SIG-M5 (cell line): Measurements from ENCODE around the gene MSH5.
"Not testable (repeated sequence)": the region's sequence is repeated elsewhere in the genome, so short reads cannot be mapped to it uniquely, and the experiment has no call there.

Experiments used
- DNase-seq: peaks from one replicate; lab custom pipeline; 2025; lab: John Stamatoyannopoulos, UW

Gene MSH5

DNA sequence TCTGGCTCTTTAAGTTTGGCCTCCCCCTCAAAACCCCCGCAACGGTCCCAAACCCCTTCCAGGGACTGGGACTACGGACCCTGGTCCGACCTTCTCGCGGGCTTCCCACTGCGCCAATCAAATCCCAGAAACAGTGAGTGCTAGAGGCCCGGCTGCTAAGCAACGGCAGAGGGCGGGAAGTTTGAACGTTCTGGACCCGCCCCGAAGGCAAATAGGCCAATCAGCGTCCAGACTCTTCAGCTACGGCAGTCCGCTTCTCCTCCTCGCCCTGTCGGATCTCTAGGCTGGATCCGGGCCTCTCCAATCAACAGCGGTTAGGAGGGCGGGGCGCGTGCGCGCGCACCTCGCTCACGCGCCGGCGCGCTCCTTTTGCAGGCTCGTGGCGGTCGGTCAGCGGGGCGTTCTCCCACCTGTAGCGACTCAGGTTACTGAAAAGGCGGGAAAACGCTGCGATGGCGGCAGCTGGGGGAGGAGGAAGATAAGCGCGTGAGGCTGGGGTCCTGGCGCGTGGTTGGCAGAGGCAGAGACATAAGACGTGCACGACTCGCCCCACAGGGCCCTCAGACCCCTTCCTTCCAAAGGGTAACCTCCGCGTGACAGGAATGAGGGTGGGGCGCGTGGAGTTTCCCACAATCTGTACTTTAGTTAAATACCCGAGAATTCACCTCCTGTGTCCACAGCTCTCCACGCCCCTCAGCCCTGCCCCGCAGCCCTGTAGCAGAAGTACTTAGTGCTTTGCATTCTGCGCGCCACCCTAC lies at the start of gene MSH5:
MSH5 (plus strand) TSS at position 367 of the 758 bp plus-strand sequence. CDS start 462 bp downstream, outside the sequence.
- peak; percentile 97 for DNase-seq

DNA sequence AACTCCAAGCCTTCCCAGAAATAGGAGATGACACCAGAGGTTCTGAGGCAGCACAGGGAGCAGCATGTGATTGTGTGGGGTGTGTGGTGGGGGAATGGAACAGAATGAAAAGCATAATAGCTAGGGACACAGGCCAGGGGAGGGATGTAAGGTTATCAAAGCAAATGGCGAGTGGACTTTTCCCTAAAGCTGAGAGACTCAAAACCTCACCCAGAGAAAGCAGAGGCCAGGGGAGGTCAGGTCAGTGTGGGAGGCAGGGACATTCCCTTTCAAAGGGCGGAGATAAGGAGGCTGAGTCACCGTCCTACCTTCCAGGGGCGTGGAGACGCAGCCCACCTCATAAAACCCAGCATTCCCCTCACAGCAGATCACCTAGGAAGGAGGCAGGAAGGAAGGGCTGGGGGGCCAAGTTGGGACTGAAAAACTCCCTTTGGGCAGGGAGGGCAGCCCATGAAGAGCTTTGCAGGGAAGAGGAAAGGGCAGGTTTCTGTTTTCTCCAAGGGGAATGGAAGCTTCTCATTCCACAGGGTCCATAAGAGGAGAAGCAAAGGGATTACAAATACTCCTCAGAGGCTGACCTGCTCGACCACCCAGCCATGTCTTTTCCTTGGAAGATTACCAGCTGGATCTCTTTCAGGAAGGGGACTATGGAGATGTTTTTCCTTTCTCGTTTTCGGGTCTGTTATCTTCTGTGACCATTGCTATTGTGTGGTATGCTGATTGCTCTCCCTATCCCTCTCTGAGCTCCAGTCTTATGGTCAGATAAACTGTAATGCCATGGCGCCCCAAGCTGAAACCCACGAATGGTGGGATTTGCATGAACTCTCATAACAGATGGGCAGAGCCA lies 49.4 kb upstream of the MSH5 start:
- no peak for DNase-seq

GRCh38 chr6:31691078-31691463 lies 48.7 kb upstream of the MSH5 start:
- DNase-seq, result no peak

GRCh38 chr6:31691564-31692108 lies 48.2 kb upstream of the MSH5 start:
- DNase-seq, result no peak

- DNase-seq, result no peak
These were observed 47.5 kb upstream of the MSH5 start for GRCh38 chr6:31692353-31692752.

DNA sequence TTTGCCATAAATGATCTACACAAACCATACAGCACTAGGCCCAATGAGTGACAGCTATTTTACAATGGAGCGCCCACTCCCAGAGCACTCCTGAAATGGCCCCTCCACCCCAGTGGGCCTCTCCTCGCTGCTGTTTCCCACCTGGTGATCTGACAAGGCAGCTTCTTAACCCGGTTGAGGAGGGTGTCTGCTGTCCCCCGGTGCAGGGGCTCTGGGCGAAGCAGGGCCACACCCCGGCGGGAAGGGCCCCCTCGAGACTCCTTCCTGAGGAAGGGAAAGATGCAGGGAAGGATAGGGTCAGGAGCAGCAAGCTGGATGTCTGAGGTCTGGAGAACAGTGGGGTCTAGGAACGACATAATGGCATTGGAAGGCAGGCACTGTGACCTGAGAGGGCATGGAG lies 46.9 kb upstream of the MSH5 start:
- no peak for DNase-seq

DNA sequence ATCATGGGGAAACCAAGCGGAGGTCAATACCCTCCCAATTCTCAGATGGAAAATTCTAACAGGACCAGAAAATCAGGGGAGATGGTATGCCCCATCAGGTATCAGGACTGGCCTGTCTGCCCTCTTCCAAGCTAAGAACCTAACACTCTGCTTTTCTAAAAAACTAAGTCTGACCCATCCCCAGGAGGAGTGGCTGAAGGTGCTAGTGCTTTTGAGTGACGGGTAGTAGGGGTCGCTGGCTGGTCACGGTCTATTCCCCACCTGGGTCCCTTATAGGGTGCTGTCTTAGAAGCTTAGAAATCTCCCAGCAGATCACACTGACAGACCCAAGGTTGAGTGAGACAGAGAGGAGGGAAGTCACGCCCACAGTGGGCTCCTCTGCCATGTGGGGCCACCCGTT lies 46.3 kb upstream of the MSH5 start:
- no peak for DNase-seq

DNA sequence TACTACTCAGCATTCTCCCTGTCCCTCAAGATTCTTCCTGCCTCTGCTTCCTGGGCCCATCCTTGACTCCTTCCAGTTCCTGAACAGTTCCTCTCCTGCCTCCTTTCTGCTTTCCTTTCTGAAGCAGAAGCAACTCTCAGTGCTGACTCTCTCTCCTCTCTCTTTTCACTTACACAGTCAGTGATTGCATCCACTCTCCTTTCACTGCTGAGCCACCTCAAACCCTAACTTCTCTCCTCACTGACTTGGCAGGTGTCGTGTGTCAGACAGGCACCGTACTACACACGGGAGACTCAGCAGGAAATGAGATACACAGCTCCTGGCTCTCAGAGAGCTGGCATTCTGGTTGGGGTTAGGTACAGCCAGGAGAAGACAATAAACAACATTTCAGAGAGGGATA lies 42.2 kb upstream of the MSH5 start:
- no peak for DNase-seq

GRCh38 chr6:31700740-31701401 lies 38.9 kb upstream of the MSH5 start:
- DNase-seq, result no peak

DNA sequence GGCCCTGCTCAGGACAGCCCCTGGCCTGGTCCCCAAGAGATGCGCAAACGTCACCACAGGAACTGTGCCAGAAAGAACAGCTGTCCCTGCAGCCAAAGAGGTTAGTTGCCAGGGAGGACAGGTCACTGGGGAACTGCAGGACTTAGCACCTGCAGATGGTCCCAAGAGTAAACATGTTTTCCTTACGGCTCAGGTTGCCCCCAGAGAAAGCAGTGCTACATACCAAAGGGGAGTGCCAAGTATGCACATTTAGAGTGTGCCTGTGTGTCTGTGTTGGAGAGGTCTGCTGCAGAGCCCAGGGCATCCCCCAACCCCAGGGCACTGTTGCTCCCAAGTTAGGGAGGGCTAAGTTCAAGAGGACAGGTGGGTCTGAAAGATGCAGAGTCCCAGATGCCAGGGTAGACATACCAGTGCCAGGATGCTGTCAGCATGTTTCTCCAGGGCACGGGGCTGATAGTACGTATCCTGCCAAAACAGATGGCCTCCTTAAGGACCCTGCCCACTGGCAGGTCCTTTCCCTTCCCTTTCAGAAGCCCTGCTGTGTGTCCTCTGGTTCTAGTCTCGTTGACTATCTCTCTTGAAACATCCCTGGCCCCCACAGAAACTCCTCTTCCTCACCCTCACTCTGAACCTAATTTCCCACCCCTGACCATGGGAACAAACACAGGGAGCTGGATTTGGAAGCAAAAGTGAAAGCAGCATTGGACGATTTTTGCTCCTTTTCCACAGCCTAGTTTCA lies 38.0 kb upstream of the MSH5 start:
- DNase-seq, result no peak

- DNase-seq, result no peak
These were observed 37.4 kb upstream of the MSH5 start for GRCh38 chr6:31702405-31702818.

DNA sequence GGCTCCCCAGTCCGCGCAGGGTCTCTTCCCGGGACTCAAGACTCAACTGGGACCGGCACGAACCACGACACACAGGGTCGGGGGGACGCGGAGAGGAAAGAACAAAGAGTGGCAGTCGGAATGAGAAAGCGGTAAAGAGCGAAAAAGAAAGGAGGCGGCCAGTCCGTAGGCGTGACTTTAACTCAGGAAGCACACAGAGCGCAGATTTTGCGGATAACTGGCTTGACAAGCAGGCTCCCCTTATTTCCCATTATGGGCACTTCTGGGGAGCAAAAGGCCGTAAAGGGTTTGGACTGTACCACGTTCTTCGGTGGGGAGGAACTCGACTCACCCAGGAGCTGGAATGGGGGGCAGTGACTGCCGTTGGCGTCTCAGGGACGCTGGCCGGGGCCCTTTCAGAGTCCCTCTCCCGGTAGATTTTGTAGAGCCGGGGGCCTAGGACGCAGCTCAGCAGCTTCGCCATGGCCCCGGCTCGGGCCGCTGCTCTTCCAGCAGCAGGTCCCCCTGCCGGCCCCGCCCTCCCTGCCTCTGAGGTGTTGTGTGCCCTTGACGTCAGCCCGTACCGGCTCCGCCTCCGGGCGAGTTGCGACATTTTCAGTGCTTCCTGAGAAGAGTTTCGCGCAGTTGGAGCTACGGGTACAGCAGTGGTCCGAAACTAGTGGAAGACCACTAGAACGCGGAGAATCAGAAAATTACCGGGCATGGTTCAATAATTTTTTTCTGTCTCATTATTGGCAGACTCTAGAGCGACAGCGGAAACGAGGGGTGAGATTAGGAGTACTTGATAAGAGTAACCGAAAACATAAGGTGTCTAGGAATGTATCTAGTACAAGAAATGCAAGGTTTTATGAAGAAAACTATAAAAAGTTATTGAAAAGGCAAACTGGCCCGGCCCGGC lies 36.7 kb upstream of the MSH5 start, which contains the start of gene ABHD16A:
ABHD16A (minus strand) TSS at position 506 of the 898 bp plus-strand sequence; CDS start at position 463, 43 bp downstream.
- DNase-seq, result peak; percentile 79

- DNase-seq, result no peak
These were observed 33.9 kb upstream of the MSH5 start for GRCh38 chr6:31705931-31706330.

- DNase-seq, result no peak
These were observed 33.2 kb upstream of the MSH5 start, which contains the start of gene LY6G6F for GRCh38 chr6:31706599-31706998. LY6G6F (plus strand) TSS chr6:31706866; CDS start chr6:31706907, 41 bp downstream.

DNA sequence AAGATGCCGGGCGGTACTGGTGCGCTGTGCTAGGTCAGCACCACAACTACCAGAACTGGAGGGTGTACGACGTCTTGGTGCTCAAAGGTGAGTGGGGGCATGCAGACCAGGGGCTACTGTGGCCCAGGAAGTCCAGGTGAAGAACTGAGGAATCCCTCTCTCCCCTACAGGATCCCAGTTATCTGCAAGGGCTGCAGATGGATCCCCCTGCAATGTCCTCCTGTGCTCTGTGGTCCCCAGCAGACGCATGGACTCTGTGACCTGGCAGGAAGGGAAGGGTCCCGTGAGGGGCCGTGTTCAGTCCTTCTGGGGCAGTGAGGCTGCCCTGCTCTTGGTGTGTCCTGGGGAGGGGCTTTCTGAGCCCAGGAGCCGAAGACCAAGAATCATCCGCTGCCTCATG lies 32.1 kb upstream of the MSH5 start:
- no peak for DNase-seq

- no peak for DNase-seq
These were observed 31.6 kb upstream of the MSH5 start for GRCh38 chr6:31708224-31708623.

GRCh38 chr6:31709157-31709556 lies 30.6 kb upstream of the MSH5 start:
- DNase-seq, result not testable (repeated sequence)

- DNase-seq, result no peak
These were observed 29.1 kb upstream of the MSH5 start for GRCh38 chr6:31710523-31711219.

- DNase-seq, result no peak
These were observed 28.6 kb upstream of the MSH5 start for GRCh38 chr6:31711233-31711632.

- no peak for DNase-seq
These were observed 27.5 kb upstream of the MSH5 start for GRCh38 chr6:31712296-31712695.
